Glutamatergic neuron (in vitro differentiated cells): ENCODE results near the gene LEFTY2. TPM values are rescaled to one million over a fixed set of nuclear protein-coding genes. Genes with fewer than 3 reads are reported as not detected.

Experiments used
- DNase-seq: peaks from one replicate; pipeline ENCODE4 v3.0.0; 2022
- H3K27ac Mint-ChIP-seq: one replicate; pipeline ENCODE4 v1.8.0; 2020; ENCODE audit warnings: mild to moderate bottlenecking, mixed read lengths, inconsistent platforms; ENCODE audit not compliant: unreplicated experiment
- H3K27me3 Mint-ChIP-seq: one replicate; pipeline ENCODE4 v1.8.0; 2020; ENCODE audit warnings: mild to moderate bottlenecking, moderate library complexity, mixed read lengths, inconsistent platforms; ENCODE audit not compliant: unreplicated experiment
- H3K36me3 Mint-ChIP-seq: one replicate; pipeline ENCODE4 v1.8.0; 2020; ENCODE audit warnings: mild to moderate bottlenecking, mixed read lengths, inconsistent platforms; ENCODE audit not compliant: unreplicated experiment
- H3K4me1 Mint-ChIP-seq: one replicate; pipeline ENCODE4 v1.8.0; 2020; ENCODE audit warnings: mild to moderate bottlenecking, low read depth, mixed read lengths, inconsistent platforms; ENCODE audit not compliant: unreplicated experiment
- H3K4me3 Mint-ChIP-seq: one replicate; pipeline ENCODE4 v1.8.0; 2020; ENCODE audit warnings: mild to moderate bottlenecking, mixed read lengths, inconsistent platforms; ENCODE audit not compliant: unreplicated experiment
- H3K9me3 Mint-ChIP-seq: one replicate; pipeline ENCODE4 v1.8.0; 2020; ENCODE audit warnings: mild to moderate bottlenecking, moderate library complexity, mixed read lengths, inconsistent platforms; ENCODE audit not compliant: unreplicated experiment
- total RNA-seq: library from RNA; stranded (reverse); fragmentation: NEBNext Ultra II Directional; extraction: Animal tissue kit (Norgen Biotek cat#: 25700); gene quantifications from one replicate; pipeline ENCODE4 v1.2.1, GENCODE V29; 2021; ENCODE audit not compliant: unreplicated experiment
- TF ChIP-seq, protein P1 (sequence below): fragments of 200-600 bp; sonication (generic); IDR thresholded peaks from one replicate; pipeline ENCODE4 v1.5.0; 2021; ENCODE audit not compliant: partially characterized antibody, unreplicated experiment

The LEFTY2 gene
- total RNA-seq, 1 donor from 2014 or later: 5.0 TPM

GRCh38 chr1:225962440-225962975 lies 21.5 kb upstream of the LEFTY2 start:
- Mint-ChIP-seq H3K4me3 (no peak overlapping the region), H3K27me3 (peaks cover 2% of the 10 kb centered on the region), H3K27ac (no peak overlapping the region), H3K4me1 (no peaks in the 10 kb centered on the region), H3K9me3 (no peaks in the 10 kb centered on the region), H3K36me3 (no peaks in the 10 kb centered on the region)
- TF ChIP-seq, protein P1, sequence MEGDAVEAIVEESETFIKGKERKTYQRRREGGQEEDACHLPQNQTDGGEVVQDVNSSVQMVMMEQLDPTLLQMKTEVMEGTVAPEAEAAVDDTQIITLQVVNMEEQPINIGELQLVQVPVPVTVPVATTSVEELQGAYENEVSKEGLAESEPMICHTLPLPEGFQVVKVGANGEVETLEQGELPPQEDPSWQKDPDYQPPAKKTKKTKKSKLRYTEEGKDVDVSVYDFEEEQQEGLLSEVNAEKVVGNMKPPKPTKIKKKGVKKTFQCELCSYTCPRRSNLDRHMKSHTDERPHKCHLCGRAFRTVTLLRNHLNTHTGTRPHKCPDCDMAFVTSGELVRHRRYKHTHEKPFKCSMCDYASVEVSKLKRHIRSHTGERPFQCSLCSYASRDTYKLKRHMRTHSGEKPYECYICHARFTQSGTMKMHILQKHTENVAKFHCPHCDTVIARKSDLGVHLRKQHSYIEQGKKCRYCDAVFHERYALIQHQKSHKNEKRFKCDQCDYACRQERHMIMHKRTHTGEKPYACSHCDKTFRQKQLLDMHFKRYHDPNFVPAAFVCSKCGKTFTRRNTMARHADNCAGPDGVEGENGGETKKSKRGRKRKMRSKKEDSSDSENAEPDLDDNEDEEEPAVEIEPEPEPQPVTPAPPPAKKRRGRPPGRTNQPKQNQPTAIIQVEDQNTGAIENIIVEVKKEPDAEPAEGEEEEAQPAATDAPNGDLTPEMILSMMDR: peak; percentile 78
- peak; percentile 84 for DNase-seq

- no peak overlapping the region for H3K27ac Mint-ChIP-seq
- no peaks in the 10 kb centered on the region for H3K4me1 Mint-ChIP-seq
- DNase-seq: no peak
- H3K9me3 Mint-ChIP-seq: no peaks in the 10 kb centered on the region
- TF ChIP-seq, protein P1: no peak
- H3K4me3 Mint-ChIP-seq: no peak overlapping the region
- no peaks in the 10 kb centered on the region for H3K36me3 Mint-ChIP-seq
- peaks cover 2% of the 10 kb centered on the region for H3K27me3 Mint-ChIP-seq
These were observed 20.8 kb upstream of the LEFTY2 start for GRCh38 chr1:225961659-225962439.

DNA sequence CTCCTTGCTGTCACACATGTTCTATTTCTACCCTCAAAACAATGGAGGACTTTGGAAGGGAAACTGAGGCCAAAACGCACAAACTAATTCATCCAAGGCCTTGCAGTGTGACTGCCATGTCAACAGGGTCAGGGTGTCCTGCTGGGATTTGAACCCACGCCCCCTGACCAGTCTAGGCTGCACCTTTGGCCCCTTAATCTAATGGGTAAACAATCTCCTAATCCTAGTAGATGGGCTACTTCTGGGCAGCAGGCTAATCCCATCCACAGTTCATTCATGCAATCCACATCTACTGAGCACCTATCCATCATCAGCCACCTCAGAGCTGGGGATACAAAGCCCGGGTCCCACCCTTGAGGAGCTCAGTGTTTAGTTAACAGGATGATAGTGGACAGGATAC lies 17.0 kb upstream of the LEFTY2 start:
- H3K36me3 Mint-ChIP-seq: no peaks in the 10 kb centered on the region
- no peak overlapping the region for H3K4me3 Mint-ChIP-seq
- H3K27ac Mint-ChIP-seq: no peak overlapping the region
- H3K9me3 Mint-ChIP-seq: no peaks in the 10 kb centered on the region
- H3K4me1 Mint-ChIP-seq: no peaks in the 10 kb centered on the region
- peaks cover 2% of the 10 kb centered on the region for H3K27me3 Mint-ChIP-seq
- no peak for DNase-seq
- TF ChIP-seq, protein P1: no peak

DNA sequence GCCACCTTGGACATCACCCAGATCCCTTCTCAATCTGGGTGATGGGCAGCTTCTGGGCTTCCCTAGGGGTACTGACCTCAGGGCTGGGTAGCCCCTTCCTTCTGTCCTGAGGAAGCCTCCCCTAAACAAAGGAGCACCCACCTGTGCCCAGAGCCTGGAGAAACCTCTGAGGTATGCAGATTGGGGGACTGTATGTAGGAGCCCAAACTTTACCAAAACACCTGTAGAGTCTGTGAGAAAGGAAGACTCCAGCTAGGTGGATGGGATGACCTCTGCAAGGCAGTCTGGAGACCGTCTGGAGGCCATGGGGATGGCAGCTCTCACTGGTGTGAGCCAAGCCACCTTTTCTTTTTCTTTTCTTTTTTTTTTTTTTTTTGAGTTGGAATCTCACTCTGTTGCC lies 13.7 kb upstream of the LEFTY2 start:
- Mint-ChIP-seq H3K27ac (no peak overlapping the region), H3K4me3 (no peak overlapping the region), H3K9me3 (no peaks in the 10 kb centered on the region), H3K27me3 (no peaks in the 10 kb centered on the region), H3K4me1 (no peaks in the 10 kb centered on the region), H3K36me3 (no peaks in the 10 kb centered on the region)
- DNase-seq: no peak
- TF ChIP-seq, protein P1: no peak

DNA sequence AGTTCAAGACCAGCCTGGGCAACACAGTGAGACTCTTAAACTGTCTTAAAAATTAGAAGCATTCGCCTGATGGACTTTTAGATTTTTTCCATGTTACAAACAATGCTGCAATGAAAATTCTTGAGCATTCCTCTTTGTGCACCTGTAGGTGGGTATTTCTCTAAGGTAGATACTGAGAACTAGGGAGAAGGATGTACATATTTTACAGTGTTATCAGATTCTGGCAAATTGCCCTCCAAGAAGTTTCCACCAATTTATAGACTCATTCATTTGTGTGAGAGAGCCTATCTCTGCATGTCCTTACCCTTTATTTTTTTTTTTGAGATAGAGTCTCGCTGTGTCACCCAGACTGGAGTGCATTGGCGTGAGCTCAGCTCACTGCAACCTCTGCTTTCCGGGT lies 12.3 kb upstream of the LEFTY2 start:
- TF ChIP-seq, protein P1: no peak
- Mint-ChIP-seq H3K36me3 (no peaks in the 10 kb centered on the region), H3K4me3 (no peak overlapping the region), H3K27me3 (no peaks in the 10 kb centered on the region), H3K9me3 (no peaks in the 10 kb centered on the region), H3K27ac (no peak overlapping the region), H3K4me1 (no peaks in the 10 kb centered on the region)
- no peak for DNase-seq
